ENCODE results near the gene S100PBP. TPM values are rescaled to one million over a fixed set of nuclear protein-coding genes. Genes with fewer than 3 reads are reported as not detected.

The S100PBP gene
- total and polyA plus RNA-seq, 2 of the 13 experiments (the other 11 are each of a cell fraction or from before 2014, with no cell fraction given): 20.4 to 26.1 TPM

- Histone ChIP-seq H3K36me3 (replicated peaks in 1 of 2; ENCODE audit: control insufficient read depth in 1 of 2, insufficient read depth in 2 of 2, low read length in 2 of 2) (peaks cover 3 to 61% of the 10 kb centered on the region in 2 experiments; a peak in 4 of 5 replicates), H3K4me2 (ENCODE audit: low read depth, low read length) (no peak overlapping the region), H3K79me2 (ENCODE audit: insufficient read depth, low read length) (no peaks in the 10 kb centered on the region), H2AFZ (ENCODE audit: low read length) (no peak overlapping the region), H3K27me3 (ENCODE audit: control insufficient read depth in 1 of 2, insufficient read depth in 2 of 2, low read length in 2 of 2) (no peaks in the 10 kb centered on the region), H4K20me1 (ENCODE audit: insufficient read depth, low read length) (no peaks in the 10 kb centered on the region), H3K27ac (ENCODE audit: extremely low read length, insufficient read depth, low read length) (no peak overlapping the region), H3K9ac (ENCODE audit: insufficient read depth, low read depth, low read length) (no peak overlapping the region), H3K4me3 (replicated peaks in 1 of 3; ENCODE audit: insufficient read depth in 1 of 3, low read depth in 2 of 3, low read length in 3 of 3) (no peak overlapping the region), H3K4me1 (ENCODE audit: insufficient read depth, low read length) (no peaks in the 10 kb centered on the region), H3K9me3 (ENCODE audit: low read length) (no peaks in the 10 kb centered on the region)
- no TSS peak for BruUV-seq (replicated peaks)
- ATAC-seq (no peak), DNase-seq (ENCODE audit: low spot score) (no peak), FAIRE-seq (no peak)
- in situ Hi-C loops (cut with HindIII; ENCODE audit: extremely low pct_ligation_motif_present, low pct_unique_long_range_greater_than_20kb): no loop called here
- ChIA-PET CTCF (ENCODE audit: low intra/inter-chr PET ratio, low total read pairs) (no interaction called here), POLR2A (no interaction called here)
- TF ChIP-seq ZNF484 (CRISPR knock-in tag; IDR thresholded peaks at IDR 0.05; ENCODE audit: borderline replicate concordance, low read depth) (no peak), KDM5A (IDR thresholded peaks at IDR 0.05; ENCODE audit: borderline replicate concordance, low read length) (no peak), PLRG1 (conservative IDR thresholded peaks at IDR 0.05) (no peak), ZNF432 (CRISPR knock-in tag; IDR thresholded peaks at IDR 0.05; ENCODE audit: borderline replicate concordance) (no peak), ZNF652 (CRISPR knock-in tag; IDR thresholded peaks at IDR 0.05; ENCODE audit: borderline replicate concordance, low read depth) (no peak)
- 100% methylated on average over 1 of the region's 1 CpG for WGBS (ENCODE audit: low lambda C conversion rate)
- intact Hi-C loops (cut with micrococcal nuclease; ENCODE audit: unreplicated experiment): no loop called here
These were observed 20.0 kb upstream of the S100PBP start for GRCh38 chr1:32797456-32797855.

- ChIA-PET CTCF (ENCODE audit: low intra/inter-chr PET ratio, low total read pairs) (no interaction called here), POLR2A (no interaction called here)
- no peaks in the 10 kb centered on the region for H4K20me1 ChIP-seq (ENCODE audit: insufficient read depth, low read length)
- 98% methylated on average over 4 of the region's 4 CpGs for WGBS (ENCODE audit: low lambda C conversion rate)
- no peaks in the 10 kb centered on the region for H3K79me2 ChIP-seq (ENCODE audit: insufficient read depth, low read length)
- no peak overlapping the region for H3K4me2 ChIP-seq (ENCODE audit: low read depth, low read length)
- no TSS peak for BruUV-seq (replicated peaks)
- no peak for DNase-seq (ENCODE audit: low spot score)
- H3K9me3 ChIP-seq (ENCODE audit: low read length): no peaks in the 10 kb centered on the region
- H3K4me1 ChIP-seq (ENCODE audit: insufficient read depth, low read length): no peaks in the 10 kb centered on the region
- no peaks in the 10 kb centered on the region for H3K27me3 ChIP-seq (ENCODE audit: control insufficient read depth in 1 of 2, insufficient read depth in 2 of 2, low read length in 2 of 2)
- H3K4me3 ChIP-seq (replicated peaks in 1 of 3; ENCODE audit: insufficient read depth in 1 of 3, low read depth in 2 of 3, low read length in 3 of 3): no peak overlapping the region
- intact Hi-C loops (cut with micrococcal nuclease; ENCODE audit: unreplicated experiment): no loop called here
- H3K27ac ChIP-seq (ENCODE audit: extremely low read length, insufficient read depth, low read length): no peak overlapping the region
- no peak overlapping the region for H2AFZ ChIP-seq (ENCODE audit: low read length)
- in situ Hi-C loops (cut with HindIII; ENCODE audit: extremely low pct_ligation_motif_present, low pct_unique_long_range_greater_than_20kb): no loop called here
- no peak for ATAC-seq
- peaks cover 5 to 62% of the 10 kb centered on the region in 2 experiments; a peak in 4 of 5 replicates for H3K36me3 ChIP-seq (replicated peaks in 1 of 2; ENCODE audit: control insufficient read depth in 1 of 2, insufficient read depth in 2 of 2, low read length in 2 of 2)
- no peak overlapping the region for H3K9ac ChIP-seq (ENCODE audit: insufficient read depth, low read depth, low read length)
- no peak for FAIRE-seq
- TF ChIP-seq ZNF260 (CRISPR knock-in tag; IDR thresholded peaks at IDR 0.05; ENCODE audit: borderline replicate concordance, low read depth): no peak
- TF ChIP-seq HOXA3 (CRISPR knock-in tag; IDR thresholded peaks at IDR 0.05): no peak
- TF ChIP-seq CHD4 (IDR thresholded peaks at IDR 0.05; ENCODE audit: borderline replicate concordance, low read length): no peak
- TF ChIP-seq ZFP91 (CRISPR knock-in tag; IDR thresholded peaks at IDR 0.05; ENCODE audit: borderline replicate concordance): no peak
- TF ChIP-seq NR0B2 (CRISPR knock-in tag; IDR thresholded peaks at IDR 0.05): no peak
- no peak for TF ChIP-seq SNAI1 (CRISPR knock-in tag; IDR thresholded peaks at IDR 0.05; ENCODE audit: borderline replicate concordance)
- TF ChIP-seq BCL3 (CRISPR knock-in tag; IDR thresholded peaks at IDR 0.05): no peak
- no peak for TF ChIP-seq ZNF766 (CRISPR knock-in tag; IDR thresholded peaks at IDR 0.05; ENCODE audit: borderline replicate concordance)
- TF ChIP-seq SMARCC2 (IDR thresholded peaks at IDR 0.05): no peak
- TF ChIP-seq, protein P1, sequence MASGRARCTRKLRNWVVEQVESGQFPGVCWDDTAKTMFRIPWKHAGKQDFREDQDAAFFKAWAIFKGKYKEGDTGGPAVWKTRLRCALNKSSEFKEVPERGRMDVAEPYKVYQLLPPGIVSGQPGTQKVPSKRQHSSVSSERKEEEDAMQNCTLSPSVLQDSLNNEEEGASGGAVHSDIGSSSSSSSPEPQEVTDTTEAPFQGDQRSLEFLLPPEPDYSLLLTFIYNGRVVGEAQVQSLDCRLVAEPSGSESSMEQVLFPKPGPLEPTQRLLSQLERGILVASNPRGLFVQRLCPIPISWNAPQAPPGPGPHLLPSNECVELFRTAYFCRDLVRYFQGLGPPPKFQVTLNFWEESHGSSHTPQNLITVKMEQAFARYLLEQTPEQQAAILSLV (CRISPR knock-in tag; IDR thresholded peaks at IDR 0.05; ENCODE audit: borderline replicate concordance): no peak
These were observed 19.3 kb upstream of the S100PBP start for GRCh38 chr1:32798191-32798590.
